Activated T-cell treated with anti-CD3 and anti-CD28 coated beads, Interleukin-2, amount 50 U/mL, for 24 hours (primary cell): ENCODE measurements around the gene NOVA2.

ENCODE experiments used
- DNase-seq: peaks from one replicate; pipeline ENCODE4 v3.0.0-alpha.2; 2020
- H3K27ac Mint-ChIP-seq: 2 replicates; pipeline ENCODE4 v1.8.0; 2020; ENCODE audit warnings: mild to moderate bottlenecking, mixed read lengths
- H3K27me3 Mint-ChIP-seq: 2 replicates; pipeline ENCODE4 v1.8.0; 2020; ENCODE audit warnings: mixed read lengths
- H3K36me3 Mint-ChIP-seq: 2 replicates; pipeline ENCODE4 v1.8.0; 2020; ENCODE audit warnings: low read depth, mixed read lengths
- H3K4me1 Mint-ChIP-seq: 2 replicates; pipeline ENCODE4 v1.8.0; 2020; ENCODE audit warnings: low read depth, mixed read lengths
- H3K4me3 Mint-ChIP-seq: 2 replicates; pipeline ENCODE4 v1.8.0; 2020; ENCODE audit warnings: mild to moderate bottlenecking, moderate library complexity, mixed read lengths
- H3K9me3 Mint-ChIP-seq: 2 replicates; pipeline ENCODE4 v1.8.0; 2020; ENCODE audit warnings: mixed read lengths

Gene NOVA2

DNA sequence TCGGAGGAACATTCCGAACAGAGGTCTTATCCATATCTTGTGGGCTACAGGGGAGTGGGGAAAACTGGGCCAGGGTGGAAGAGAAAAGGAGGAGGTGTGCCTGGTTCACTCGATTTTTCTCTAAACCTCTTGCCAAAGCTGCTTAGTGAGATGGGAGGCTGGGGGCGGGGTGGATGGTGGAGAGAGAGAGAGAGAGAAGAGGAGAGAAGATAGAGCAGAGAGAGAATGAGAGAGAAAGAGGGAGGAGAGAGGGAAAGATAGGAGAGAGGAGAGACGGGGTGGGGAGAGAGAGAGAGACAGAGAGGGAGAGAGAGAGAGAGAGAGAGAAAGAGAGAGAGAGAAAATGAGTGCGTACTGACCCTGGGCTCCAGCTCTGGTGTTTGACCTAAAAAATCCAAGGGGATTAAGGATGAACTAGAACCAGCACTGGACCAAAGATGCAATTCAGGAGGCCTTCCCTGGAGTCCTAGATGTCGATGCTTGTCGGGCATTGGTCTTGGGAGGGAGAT is 14.1 kb downstream of the NOVA2 start:
- no peaks in the 10 kb centered on the region for H3K9me3 Mint-ChIP-seq
- no peaks in the 10 kb centered on the region for H3K36me3 Mint-ChIP-seq
- peaks cover 63% of the 10 kb centered on the region for H3K27me3 Mint-ChIP-seq
- no peak overlapping the region for H3K4me3 Mint-ChIP-seq
- DNase-seq: no peak
- no peak overlapping the region for H3K27ac Mint-ChIP-seq
- H3K4me1 Mint-ChIP-seq: no peaks in the 10 kb centered on the region

DNA sequence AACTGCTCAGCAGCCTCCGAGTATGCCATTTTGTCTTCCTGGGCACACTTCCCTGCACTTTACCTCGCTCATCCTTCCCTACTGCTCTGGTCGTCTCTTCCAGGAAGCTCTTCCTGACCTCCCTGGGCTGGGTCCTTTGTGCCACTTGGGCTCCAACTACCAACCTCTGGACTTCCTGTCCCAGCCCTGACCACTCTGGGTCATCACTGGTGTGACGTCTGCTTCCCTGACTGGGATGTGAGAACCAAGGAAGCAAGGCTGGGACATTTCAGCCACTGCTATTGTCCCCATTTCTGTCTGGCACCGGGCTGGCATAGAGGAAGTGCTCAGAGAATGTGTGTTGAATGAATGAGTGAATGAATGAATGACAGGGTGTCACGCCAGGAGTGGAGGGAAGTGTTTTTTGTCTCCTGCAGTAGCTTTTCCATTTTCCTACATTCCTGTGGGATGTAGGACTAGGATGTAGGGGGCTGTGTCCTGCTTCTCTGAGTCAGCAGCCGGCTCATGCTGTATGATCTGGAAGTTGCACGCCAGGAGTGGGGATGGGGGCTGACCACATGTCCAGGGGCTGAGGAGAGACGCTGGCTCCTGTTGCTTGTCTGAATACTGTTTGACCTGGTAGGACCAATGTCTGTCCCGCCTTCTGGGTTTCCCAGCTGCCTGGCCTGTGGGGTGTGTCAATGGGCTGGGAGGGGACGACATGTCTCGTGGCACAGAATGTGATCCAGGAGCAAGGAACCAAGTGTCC is 14.7 kb downstream of the NOVA2 start:
- Mint-ChIP-seq H3K4me3 (no peak overlapping the region), H3K36me3 (no peaks in the 10 kb centered on the region), H3K27me3 (peaks cover 63% of the 10 kb centered on the region), H3K4me1 (no peaks in the 10 kb centered on the region), H3K27ac (no peak overlapping the region), H3K9me3 (no peaks in the 10 kb centered on the region)
- no peak for DNase-seq

DNA sequence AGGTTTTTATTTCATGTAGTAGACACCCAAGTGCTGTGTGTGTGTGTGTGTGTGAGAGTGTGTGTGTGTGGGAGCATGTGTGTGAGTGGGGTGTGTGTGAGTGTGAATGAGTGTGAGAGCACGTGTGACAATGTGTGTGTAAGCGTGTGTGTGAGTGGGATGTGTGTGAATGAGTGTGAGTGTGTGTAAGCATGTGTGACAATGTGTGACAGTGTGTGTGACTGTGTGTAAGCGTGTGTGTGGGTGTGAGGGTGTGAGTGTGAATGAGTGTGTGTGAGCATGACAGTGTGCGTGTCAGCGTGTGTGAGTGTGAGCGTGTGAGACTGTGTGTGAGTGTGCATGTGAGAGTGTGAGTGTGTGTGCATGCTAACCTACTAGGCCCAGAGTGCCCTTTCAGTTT is 15.3 kb downstream of the NOVA2 start:
- Mint-ChIP-seq H3K36me3 (no peaks in the 10 kb centered on the region), H3K4me1 (peaks cover under 1% of the 10 kb centered on the region), H3K27me3 (peaks cover 62% of the 10 kb centered on the region)

DNA sequence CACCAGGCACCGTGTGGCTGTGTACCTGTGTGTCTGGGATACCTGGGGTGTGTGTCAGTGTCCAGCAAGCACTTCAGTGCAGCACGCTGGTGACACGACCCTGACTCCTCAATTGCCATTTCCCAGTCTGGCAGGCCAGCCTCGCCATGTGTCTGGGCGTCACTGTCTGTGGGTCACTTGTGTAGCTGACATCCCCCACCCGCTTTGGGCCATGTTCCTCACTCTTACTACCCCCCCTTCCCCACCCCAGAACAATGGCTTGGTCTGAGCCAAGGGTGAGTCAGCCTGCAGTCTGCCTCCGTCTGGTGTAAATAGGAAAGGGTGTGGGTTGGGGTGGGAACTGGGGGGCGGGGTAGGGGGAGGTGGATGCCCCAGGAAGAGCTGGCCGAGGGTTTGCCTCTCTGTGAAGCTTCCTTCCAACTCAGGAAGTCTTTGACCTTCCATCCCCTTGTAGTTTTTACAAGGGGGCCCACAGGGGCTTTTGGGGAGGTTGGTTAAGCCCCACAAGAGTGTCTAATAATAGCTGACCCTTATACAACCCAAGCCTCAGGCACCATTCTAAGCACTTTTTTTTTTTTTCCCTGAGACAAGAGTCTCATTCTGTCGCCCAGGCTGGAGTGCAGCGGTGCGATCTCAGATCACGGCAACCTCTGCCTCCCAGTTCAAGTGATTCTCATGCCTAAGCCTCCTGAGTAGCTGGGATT is 17.6 kb downstream of the NOVA2 start:
- H3K4me3 Mint-ChIP-seq: no peak overlapping the region
- no peak for DNase-seq
- no peaks in the 10 kb centered on the region for H3K9me3 Mint-ChIP-seq
- H3K27ac Mint-ChIP-seq: no peak overlapping the region
- H3K36me3 Mint-ChIP-seq: no peaks in the 10 kb centered on the region
- peaks cover 12% of the 10 kb centered on the region for H3K4me1 Mint-ChIP-seq
- H3K27me3 Mint-ChIP-seq: peaks cover 60% of the 10 kb centered on the region

More for the DNA sequence above, 15.3 kb downstream of the NOVA2 start:
- no peak for DNase-seq
- no peak overlapping the region for H3K4me3 Mint-ChIP-seq
- H3K9me3 Mint-ChIP-seq: no peaks in the 10 kb centered on the region
- no peak overlapping the region for H3K27ac Mint-ChIP-seq

DNA sequence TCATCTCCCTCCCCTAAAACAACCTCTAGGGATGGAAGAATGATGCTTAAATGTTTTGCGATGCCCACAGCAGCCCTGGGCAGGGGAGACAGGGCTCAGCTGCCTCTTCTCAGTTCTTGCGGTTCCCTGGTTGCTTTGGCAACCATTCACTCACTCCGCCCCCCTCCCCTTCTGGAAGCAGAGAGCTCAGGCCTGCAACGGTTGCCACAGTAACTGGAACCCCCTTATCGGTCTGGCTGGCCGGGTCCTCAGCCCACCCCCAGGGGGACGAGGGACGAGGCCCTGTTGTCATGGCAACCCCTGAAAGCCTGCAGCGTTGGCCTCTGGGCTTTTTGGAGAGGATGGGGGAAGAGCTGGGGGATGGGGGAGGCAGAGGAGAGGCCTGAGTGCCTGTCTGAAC is 19.5 kb downstream of the NOVA2 start:
- H3K36me3 Mint-ChIP-seq: no peaks in the 10 kb centered on the region
- H3K4me1 Mint-ChIP-seq: peaks cover 12% of the 10 kb centered on the region
- no peaks in the 10 kb centered on the region for H3K9me3 Mint-ChIP-seq
- DNase-seq: no peak
- H3K27ac Mint-ChIP-seq: no peak overlapping the region
- H3K27me3 Mint-ChIP-seq: peaks cover 55% of the 10 kb centered on the region
- no peak overlapping the region for H3K4me3 Mint-ChIP-seq

DNA sequence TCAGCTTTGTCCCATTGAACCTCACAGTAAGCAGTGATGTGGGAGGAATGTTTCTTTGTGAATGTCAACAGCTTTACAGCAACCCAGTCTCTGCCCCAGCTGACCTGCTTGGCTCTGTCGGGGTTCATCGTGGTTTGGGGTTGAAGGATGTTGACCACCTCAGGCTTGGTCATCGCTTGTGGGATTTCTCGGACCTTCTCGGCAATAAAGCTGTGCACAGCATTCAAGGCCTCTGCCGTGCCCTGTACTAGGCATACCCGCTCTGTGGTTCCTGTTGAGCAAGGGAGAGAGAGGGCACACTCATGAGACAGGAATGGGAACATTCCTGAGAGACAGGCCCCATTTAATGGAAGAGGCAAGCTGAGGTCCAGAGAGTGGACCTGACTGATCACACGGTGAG is 20.0 kb downstream of the NOVA2 start:
- H3K4me3 Mint-ChIP-seq: no peak overlapping the region
- H3K27me3 Mint-ChIP-seq: peaks cover 54% of the 10 kb centered on the region
- no peak for DNase-seq
- H3K9me3 Mint-ChIP-seq: no peaks in the 10 kb centered on the region
- H3K4me1 Mint-ChIP-seq: peaks cover 12% of the 10 kb centered on the region
- H3K27ac Mint-ChIP-seq: no peak overlapping the region
- no peaks in the 10 kb centered on the region for H3K36me3 Mint-ChIP-seq

DNA sequence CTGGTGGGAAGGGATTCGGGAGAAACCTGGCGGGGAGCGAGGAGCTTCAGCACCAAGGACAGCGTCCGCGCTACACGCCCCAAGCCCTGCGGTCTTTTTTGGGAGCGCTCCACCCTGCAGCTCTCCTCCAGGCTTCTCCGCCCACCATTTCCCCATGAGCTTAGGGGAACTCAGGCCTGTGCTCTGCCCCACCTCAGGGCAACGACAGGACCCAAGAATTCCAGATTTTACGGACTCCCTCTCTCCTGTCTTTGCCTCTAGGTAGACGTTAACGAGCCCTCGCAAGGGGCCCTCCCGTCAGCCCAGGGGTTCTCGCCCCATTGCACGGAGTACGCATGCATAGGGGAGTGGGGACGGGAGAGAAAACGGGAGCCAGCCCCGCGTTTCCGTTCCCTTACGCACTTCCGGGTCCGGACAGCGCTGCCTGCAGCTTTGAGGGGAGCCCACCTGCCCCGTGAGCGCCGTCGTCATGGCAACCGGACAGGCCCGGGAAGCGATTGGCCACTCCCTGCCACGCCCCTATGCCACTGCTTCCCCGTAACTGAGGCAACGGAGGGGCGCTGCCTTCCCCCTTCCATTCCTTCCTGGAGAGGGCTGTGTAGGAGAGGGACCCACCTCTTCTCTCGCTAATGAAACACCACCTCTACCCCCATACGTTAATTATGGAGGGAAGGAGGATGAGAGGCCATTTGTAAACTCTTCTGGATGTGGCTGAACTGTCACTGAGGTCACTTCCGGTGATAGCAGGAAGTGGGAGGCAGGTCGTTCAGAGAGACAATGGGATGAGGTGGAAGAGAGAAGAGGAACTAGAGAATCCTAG is 20.8 kb downstream of the NOVA2 start:
- Mint-ChIP-seq H3K9me3 (no peaks in the 10 kb centered on the region), H3K27me3 (peaks cover 51% of the 10 kb centered on the region), H3K4me3 (peak overlapping the region; percentile 71), H3K27ac (peak overlapping the region; percentile 24), H3K4me1 (peaks cover 12% of the 10 kb centered on the region), H3K36me3 (no peaks in the 10 kb centered on the region)
- peak; percentile 65 for DNase-seq

DNA sequence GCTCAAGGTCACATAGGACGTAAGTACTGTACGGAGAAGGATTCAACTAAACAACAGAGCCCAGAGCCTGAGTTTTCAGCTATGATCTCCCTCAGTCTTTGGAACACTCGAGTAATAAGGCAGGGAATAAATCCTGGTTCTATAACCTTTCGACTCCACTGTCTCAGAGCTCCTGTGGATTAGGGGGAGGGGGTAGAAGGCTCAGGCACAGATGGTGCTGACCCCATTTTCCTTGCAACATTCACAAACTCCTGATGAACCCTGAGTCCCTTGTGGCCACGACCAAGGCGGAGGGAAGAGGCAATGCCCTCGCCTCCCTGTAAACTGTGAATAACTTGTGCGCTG is 21.4 kb downstream of the NOVA2 start:
- Mint-ChIP-seq H3K9me3 (no peaks in the 10 kb centered on the region), H3K27me3 (peaks cover 53% of the 10 kb centered on the region), H3K36me3 (no peaks in the 10 kb centered on the region), H3K4me1 (peaks cover 12% of the 10 kb centered on the region), H3K27ac (no peak overlapping the region), H3K4me3 (peak overlapping the region; percentile 71)
- DNase-seq: no peak

DNA sequence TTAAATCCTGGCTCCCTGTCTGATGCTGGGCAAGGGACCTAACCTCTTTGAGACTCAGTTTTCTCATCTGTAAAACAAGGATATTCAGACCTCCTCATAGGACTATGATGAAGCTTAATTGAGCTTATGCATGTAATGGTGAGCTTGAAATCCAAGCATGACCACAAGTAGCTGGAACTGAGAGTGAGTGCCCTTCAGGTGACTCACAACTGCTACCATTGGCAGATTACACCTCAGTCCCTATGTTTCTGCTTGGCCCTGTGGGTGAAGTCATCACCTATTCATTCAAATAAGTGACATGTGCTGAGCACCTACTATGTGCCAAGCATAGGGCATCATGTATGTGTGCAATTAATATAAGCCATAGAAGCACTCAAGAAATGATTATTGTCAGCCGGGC is 25.7 kb downstream of the NOVA2 start:
- Mint-ChIP-seq H3K27ac (no peak overlapping the region), H3K4me1 (peaks cover 8% of the 10 kb centered on the region), H3K9me3 (no peaks in the 10 kb centered on the region), H3K27me3 (peaks cover 40% of the 10 kb centered on the region), H3K4me3 (no peak overlapping the region), H3K36me3 (no peaks in the 10 kb centered on the region)
- DNase-seq: no peak

DNA sequence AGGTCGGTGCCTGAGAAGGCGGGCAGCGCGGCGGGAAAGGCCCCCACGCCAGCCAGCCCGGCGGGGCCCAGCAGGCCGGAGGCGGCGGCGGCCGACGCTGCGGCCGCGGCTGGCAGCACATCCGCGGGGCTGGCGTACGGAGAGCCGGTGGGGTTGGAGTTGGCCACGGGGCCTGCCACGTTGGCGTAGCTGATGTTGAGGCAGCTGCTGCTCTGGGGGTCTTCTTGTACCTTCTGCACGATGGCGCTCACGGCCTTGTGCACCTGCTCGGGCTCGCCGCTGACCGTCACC is 33.2 kb downstream of the NOVA2 start:
- H3K9me3 Mint-ChIP-seq: no peaks in the 10 kb centered on the region
- H3K4me1 Mint-ChIP-seq: peaks cover 4% of the 10 kb centered on the region
- H3K27ac Mint-ChIP-seq: no peak overlapping the region
- no peak overlapping the region for H3K4me3 Mint-ChIP-seq
- no peaks in the 10 kb centered on the region for H3K36me3 Mint-ChIP-seq
- peaks cover 48% of the 10 kb centered on the region for H3K27me3 Mint-ChIP-seq
- no peak for DNase-seq

DNA sequence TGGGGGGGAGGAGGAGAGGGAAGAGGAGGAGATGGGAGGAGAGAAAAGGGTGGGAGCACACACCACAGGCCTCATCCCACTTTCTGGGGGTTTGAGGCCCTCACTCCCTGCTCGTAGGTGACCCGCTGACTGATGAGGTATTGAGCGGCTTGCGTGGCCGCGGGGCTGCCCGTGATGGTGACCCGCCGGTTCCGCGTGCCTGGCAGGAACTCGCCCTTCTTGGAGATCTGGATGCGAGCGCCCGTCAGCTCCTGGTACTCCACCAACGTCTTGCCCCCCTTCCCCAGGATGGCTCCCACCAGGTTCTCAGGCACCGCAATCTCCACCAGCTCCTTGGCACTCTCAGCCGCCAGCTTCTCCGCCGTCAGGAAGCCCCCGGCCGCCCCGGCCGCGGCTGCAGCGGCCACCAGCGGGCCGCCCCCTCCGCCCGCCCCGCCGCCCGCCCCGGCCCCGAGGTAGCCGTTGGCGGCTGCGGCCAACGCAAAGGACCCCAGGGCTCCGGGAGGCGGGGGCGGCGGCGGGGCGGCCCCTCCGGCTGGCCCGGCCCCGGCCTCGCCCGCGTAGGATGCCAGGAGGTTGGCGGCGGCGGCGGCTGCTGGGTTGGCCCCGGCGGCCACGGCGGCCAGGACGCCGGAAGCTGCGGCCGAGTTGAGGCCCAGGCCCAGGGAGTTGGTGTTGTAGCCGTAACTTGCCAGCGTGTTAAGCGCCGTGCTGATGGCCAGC is 33.7 kb downstream of the NOVA2 start:
- Mint-ChIP-seq H3K9me3 (no peaks in the 10 kb centered on the region), H3K36me3 (no peaks in the 10 kb centered on the region), H3K27me3 (peaks cover 53% of the 10 kb centered on the region), H3K27ac (no peak overlapping the region), H3K4me1 (peaks cover 4% of the 10 kb centered on the region), H3K4me3 (no peak overlapping the region)
- no peak for DNase-seq

DNA sequence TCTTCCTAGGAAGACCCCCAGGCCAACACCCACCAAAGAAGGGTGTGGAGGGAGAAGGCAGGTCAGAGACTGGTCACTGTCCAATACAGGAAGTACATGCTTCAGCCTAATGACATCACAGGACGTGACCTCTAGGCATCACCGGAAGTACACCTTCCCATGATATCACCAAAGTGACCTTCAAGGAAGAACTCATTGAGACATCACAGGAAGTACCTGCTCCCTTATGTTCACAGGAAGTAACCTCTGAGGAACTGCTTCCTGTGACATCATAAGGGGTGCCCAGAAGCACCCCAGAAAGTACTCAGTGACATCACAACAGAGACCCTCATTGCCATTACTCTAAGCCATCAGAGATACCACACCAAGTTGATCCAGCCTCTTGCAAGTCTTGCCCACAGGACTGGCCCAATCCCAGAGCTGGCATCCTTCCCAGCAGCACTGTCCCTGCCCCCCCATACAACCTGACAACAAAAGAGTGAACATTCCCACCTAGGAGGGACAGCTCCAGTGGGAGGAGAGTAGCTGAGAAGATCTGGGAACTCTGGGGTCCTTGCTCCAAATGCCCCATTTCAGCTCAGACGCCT is 34.8 kb downstream of the NOVA2 start:
- H3K36me3 Mint-ChIP-seq: no peaks in the 10 kb centered on the region
- DNase-seq: no peak
- no peak overlapping the region for H3K27ac Mint-ChIP-seq
- H3K9me3 Mint-ChIP-seq: no peaks in the 10 kb centered on the region
- peaks cover 63% of the 10 kb centered on the region for H3K27me3 Mint-ChIP-seq
- peaks cover 4% of the 10 kb centered on the region for H3K4me1 Mint-ChIP-seq
- no peak overlapping the region for H3K4me3 Mint-ChIP-seq

DNA sequence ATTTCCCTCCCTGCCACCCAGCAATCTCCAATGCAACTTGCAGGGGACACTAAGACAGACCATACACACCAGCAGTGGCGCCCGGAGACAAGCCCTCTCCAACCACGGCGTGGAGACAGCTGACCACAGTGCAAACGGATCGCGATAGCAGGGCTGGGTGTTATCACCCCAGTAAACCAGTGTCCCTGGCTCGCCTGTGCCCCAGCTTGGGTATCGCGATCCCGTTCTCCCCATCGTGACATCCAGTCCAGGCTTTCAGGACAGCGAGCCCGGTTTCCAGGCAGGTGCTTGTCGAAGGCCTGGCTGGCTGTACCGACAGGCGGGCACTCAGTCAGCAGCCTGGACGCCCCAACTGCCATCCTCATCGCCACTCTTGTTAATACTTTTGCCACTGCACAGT is 38.4 kb downstream of the NOVA2 start:
- DNase-seq: no peak
- no peaks in the 10 kb centered on the region for H3K36me3 Mint-ChIP-seq
- no peaks in the 10 kb centered on the region for H3K9me3 Mint-ChIP-seq
- peaks cover 76% of the 10 kb centered on the region for H3K27me3 Mint-ChIP-seq
- no peak overlapping the region for H3K27ac Mint-ChIP-seq
- H3K4me1 Mint-ChIP-seq: peaks cover 4% of the 10 kb centered on the region
- H3K4me3 Mint-ChIP-seq: no peak overlapping the region

DNA sequence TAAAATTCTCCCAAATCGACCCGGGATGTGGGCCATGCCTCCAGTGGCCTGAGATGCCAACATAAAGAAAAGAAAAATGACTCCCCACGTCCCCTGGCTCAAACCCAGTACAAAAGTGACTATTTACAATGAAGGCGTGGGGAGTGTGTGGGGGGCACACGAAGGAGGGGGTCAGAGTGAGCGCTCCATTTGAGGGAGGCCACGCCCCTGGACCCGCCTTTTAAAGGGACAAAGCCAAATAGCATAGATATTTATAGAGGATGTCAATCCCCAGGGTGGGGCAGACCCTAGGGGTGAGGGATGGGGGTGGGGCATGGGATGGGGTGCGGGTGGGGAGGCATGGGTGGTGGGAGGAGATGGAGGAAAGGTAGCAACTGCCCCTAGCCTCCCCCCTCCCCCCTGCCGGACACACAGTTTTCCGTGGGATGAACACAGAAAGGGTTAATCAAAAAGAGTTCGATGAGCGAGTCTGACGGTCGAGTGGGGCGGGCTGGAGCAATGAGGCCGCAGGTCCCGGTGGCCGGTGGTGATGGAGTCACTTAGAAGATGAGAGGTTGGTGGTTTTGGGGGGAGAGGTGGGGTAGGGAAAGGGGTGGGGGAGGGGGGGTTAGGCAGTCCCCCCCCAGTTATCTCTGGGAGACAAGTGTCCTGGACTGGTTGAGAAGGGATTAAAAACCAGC is 39.0 kb downstream of the NOVA2 start:
- H3K36me3 Mint-ChIP-seq: no peaks in the 10 kb centered on the region
- no peak for DNase-seq
- no peak overlapping the region for H3K4me3 Mint-ChIP-seq
- H3K27ac Mint-ChIP-seq: no peak overlapping the region
- peaks cover 73% of the 10 kb centered on the region for H3K27me3 Mint-ChIP-seq
- peaks cover 3% of the 10 kb centered on the region for H3K4me1 Mint-ChIP-seq
- H3K9me3 Mint-ChIP-seq: no peaks in the 10 kb centered on the region
